ENCODE measurements around the gene FADS1.

FADS1 gene

GRCh38 chr11:61795876-61796526 is 20.8 kb downstream of the FADS1 start:
- DNase-seq (ENCODE audit: low read depth, low spot score), result no peak
- TF ChIP-seq, protein P1, sequence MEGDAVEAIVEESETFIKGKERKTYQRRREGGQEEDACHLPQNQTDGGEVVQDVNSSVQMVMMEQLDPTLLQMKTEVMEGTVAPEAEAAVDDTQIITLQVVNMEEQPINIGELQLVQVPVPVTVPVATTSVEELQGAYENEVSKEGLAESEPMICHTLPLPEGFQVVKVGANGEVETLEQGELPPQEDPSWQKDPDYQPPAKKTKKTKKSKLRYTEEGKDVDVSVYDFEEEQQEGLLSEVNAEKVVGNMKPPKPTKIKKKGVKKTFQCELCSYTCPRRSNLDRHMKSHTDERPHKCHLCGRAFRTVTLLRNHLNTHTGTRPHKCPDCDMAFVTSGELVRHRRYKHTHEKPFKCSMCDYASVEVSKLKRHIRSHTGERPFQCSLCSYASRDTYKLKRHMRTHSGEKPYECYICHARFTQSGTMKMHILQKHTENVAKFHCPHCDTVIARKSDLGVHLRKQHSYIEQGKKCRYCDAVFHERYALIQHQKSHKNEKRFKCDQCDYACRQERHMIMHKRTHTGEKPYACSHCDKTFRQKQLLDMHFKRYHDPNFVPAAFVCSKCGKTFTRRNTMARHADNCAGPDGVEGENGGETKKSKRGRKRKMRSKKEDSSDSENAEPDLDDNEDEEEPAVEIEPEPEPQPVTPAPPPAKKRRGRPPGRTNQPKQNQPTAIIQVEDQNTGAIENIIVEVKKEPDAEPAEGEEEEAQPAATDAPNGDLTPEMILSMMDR (IDR thresholded peaks at IDR 0.05; ENCODE audit: low read depth, low read length), result no peak
- no peak overlapping the region for H3K4me3 ChIP-seq (ENCODE audit: low read depth, low read length)
- in situ Hi-C loops (cut with HindIII; ENCODE audit: low sequenced_read_pairs), result no loop called here

- no peak for DNase-seq (ENCODE audit: low read depth, low spot score)
- TF ChIP-seq, protein P1 (IDR thresholded peaks at IDR 0.05; ENCODE audit: low read depth, low read length), result no peak
- H3K4me3 ChIP-seq (ENCODE audit: low read depth, low read length), result no peak overlapping the region
- in situ Hi-C loops (cut with HindIII; ENCODE audit: low sequenced_read_pairs), result no loop called here
These were observed 21.3 kb downstream of the FADS1 start for GRCh38 chr11:61795459-61795858.

GRCh38 chr11:61794579-61794978 is 22.2 kb downstream of the FADS1 start:
- no peak for DNase-seq (ENCODE audit: low read depth, low spot score)
- TF ChIP-seq, protein P1 (IDR thresholded peaks at IDR 0.05; ENCODE audit: low read depth, low read length), result no peak
- in situ Hi-C loops (cut with HindIII; ENCODE audit: low sequenced_read_pairs), result no loop called here
- H3K4me3 ChIP-seq (ENCODE audit: low read depth, low read length), result no peak overlapping the region

- in situ Hi-C loops (cut with HindIII; ENCODE audit: low sequenced_read_pairs), result no loop called here
- TF ChIP-seq, protein P1 (IDR thresholded peaks at IDR 0.05; ENCODE audit: low read depth, low read length), result no peak
- DNase-seq (ENCODE audit: low read depth, low spot score), result no peak
- H3K4me3 ChIP-seq (ENCODE audit: low read depth, low read length), result peak overlapping the region; percentile 69
These were observed 23.0 kb downstream of the FADS1 start for GRCh38 chr11:61793829-61794204.

DNA sequence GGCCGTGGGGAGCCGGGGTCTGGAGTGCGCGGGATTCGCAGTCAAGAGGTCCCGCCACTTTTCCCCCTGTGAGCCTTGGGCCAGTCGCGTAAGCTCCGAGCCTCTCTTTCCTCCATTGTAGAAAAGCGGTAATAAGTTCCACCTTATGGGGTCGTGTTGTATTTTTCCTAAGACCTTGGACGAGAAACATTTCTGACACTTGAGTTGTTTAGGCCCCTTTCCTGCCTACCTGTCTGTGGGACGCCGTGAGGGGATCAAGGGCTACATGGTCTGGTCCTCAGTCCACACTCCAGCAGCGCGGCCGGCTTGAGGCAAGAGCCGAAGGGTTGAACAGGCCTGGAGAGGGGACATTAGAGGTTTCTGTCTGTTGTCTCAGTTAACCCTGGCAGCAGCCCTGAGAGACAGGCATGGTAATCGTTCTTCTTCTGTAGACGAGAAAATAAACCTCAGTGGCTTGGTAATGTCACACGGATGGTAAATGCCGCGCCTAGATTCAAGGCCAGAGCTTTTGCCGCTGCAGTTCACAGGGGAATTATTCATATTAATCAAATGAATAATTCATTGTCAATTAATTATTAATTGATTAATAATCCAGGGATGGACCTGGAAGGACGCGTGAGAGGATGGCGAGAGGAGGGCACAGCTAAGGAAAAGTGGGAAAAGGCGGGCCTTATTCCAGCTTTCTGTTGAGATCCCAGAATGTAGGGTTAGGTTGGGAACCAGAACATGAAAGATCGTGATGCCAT is 23.5 kb downstream of the FADS1 start:
- DNase-seq (ENCODE audit: low read depth, low spot score), result no peak
- peak overlapping the region; percentile 69 for H3K4me3 ChIP-seq (ENCODE audit: low read depth, low read length)
- TF ChIP-seq, protein P1 (IDR thresholded peaks at IDR 0.05; ENCODE audit: low read depth, low read length), result no peak
- in situ Hi-C loops (cut with HindIII; ENCODE audit: low sequenced_read_pairs), result no loop called here

DNA sequence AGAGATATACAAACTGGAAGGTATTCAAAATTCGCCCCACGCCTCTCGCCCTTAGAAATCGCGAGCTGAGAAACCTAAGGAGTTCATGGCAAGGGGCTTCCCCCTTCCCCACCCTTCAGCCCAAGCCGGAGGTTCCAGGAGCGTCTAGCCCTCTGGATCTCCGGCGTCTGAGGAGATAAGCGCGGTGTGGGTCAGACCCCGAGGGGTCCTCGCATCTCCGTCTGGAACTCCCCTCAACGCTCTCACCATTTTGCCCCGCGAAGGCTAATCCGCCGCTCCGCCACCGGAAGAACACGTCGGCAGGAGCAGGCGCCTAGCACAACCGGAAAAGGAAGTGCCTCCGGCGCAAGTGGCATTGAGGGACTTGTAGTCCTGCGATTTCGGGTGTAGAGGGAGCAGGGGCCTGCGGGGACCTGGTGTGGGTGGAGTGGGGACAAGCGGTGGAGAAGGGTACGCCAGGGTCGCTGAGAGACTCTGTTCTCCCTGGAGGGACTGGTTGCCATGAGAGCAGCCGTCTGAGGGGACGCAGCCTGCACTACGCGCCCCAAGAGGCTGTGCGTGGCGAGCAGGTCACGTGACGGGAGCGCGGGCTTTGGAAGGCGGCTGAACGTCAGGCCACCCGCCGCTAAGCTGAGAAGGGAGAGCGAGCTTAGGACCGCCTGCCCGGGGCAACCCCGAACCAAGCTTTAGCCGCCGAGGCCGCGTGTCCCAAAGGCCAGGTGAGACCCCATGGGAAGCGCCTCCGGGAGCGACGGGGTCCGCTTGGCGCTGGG is 24.3 kb downstream of the FADS1 start, which contains the start of the genes FEN1 and TMEM258:
Gene FEN1, plus strand, starts transcription at position 602 of the 773 bp plus-strand sequence. CDS start 2,451 bp downstream, outside the sequence.
Gene TMEM258, minus strand, starts transcription at position 290 of the 773 bp plus-strand sequence. Its CDS starts 41 bp downstream, at position 249.
- in situ Hi-C loops (cut with HindIII; ENCODE audit: low sequenced_read_pairs), result no loop called here
- TF ChIP-seq, protein P1 (IDR thresholded peaks at IDR 0.05; ENCODE audit: low read depth, low read length), result no peak
- DNase-seq (ENCODE audit: low read depth, low spot score), result peak; percentile 95
- peak within 1 kb of the TSS; percentile 69 for H3K4me3 ChIP-seq (ENCODE audit: low read depth, low read length)
